EL (cell line): ENCODE results near the gene SP2.

Source experiments
- DNase-seq: peaks from one replicate; pipeline ENCODE4 v3.0.0-alpha.2; 2016

Gene SP2

DNA sequence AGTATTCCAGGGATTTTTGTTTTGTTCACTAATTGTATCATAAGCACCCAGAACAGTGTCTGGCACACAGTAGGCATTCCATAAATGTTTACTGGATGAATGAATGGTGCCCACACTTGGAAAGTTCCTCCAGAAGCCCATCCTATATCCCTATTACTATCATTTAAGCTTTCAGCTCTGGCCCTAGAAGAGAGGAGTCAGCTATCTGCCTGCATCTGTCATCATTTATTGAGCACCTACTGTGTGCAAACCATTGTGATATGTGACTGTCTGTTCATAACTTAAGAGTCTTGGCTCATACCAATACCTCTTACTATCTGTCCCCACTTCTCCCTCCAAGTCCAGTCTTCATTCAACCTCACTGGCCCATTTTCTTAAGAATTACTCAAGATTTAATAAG lies 25.0 kb upstream of the SP2 start:
- DNase-seq = no peak

- no peak for DNase-seq
These were observed 23.9 kb upstream of the SP2 start for GRCh38 chr17:47872019-47872650.

GRCh38 chr17:47872651-47873161 lies 23.3 kb upstream of the SP2 start:
- DNase-seq = no peak

DNA sequence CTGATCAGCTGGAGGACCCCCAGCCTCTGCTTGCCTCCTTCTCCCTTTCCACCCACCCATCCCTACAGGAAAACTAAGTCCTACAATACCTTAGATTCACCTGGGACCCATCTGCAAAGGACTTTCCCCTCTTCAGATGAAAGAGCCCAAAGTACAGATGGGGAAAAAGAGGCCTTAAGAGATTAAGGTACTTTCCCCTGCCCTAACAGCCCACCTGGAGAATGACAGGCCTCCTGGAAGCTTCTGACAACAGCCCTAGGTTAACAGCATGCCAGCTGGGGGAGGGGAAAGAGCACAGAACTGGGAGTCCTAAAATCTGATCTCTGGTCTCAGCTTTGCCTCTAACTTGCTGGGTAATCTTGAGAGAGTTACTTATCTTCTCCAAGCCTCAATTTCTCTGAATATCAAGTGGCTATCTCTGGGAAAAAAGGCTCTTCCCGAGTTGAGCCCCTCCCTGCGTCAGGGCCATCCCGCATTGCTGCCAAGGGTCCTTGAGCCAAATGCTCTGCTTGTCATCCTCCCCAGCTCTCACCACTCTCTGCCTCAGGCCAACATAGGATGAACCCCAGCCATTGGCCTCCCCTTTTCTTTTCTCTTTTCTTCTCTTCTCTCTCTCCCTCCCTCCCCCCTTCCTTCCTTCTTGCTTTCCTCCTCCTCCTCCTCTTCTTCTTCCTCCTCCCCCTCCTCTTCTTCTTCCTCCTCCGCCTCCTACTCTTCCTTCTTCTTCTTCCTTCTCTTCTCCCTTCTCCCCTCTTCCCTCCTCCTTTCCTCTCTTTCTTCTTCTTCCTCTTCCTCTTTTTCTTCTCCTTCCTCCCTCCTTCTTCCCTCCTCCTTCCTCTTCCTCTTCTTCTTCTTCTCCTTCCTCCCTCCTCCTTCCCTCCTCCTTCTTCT lies 22.6 kb upstream of the SP2 start:
- DNase-seq = no peak

DNA sequence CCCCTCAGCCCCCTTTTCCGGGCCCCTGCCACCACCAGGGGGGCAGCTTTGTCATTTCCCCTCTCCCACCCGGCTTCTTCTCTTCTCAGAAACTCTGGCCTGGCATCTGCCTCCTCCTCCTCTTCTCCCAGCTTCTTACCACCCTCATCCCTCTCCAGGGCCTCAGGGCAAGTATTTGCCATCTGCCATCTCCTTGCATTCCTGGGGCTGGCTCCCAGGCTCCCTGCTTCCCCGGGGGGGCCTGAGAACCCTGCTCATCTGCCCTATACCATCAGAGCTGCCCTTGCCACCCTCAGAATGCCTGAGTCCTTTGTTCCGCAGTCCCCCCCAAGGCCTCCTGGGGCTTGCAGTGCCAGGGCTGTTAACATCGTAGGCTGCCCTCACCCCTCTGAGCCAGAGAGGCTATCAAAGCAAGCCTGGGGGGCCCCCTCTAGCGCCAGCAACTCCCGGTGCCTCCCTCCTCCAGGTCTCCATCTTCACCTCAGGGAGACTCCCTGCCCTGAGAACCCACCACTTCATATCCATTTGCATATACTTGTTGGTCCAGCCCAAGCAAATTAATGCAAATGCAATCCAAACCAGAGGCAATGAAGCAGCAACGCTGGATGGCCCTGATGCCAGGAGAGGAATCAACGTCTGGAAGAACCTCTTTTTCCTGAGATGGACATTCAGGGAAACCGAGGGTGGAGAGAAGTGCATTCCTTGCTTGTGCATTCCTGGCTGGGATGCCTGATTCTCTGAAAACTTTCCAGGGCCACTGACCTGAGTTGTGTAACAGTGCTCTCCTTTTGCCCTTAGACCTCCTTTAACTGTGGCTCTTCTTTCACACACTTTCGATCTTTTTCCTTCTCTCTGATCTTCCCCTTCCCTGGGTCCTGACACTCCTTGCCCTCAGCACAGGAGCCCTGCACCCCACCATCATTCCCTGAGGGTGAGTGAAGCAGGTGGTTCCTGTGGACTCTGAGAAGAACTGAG lies 20.7 kb upstream of the SP2 start:
- peak; percentile 62 for DNase-seq

- DNase-seq = no peak
These were observed 18.5 kb upstream of the SP2 start for GRCh38 chr17:47877368-47878034.

- DNase-seq = peak; percentile 34
These were observed 17.6 kb upstream of the SP2 start for GRCh38 chr17:47878203-47879027.

DNA sequence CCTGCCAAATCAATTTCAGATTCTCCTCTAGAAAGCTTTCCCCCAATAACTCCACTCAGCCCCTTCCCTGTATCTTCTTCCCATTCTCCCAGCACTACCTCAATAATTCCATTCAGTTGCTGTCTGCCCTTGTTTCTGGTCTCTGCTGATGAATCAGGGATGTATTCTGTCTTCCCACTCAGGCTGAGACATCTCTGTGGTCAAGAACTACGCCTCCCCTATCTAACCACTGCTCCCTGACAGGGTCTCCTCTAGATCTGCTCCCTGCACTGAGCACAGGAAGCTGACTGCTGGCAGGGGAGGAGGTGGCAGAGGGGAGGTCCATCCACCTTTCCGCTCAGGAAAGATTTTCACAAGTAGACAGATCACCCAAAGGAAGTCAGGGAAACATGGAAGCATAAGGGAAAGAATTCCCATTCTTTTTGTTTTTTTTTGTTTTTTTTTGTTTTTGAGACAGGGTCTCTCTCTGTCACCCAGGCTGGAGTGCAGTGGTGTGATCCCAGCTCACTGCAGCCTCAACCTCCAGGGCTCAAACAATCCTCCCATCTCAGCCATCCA lies 16.9 kb upstream of the SP2 start:
- DNase-seq = peak; percentile 76

- DNase-seq = no peak
These were observed 16.1 kb upstream of the SP2 start for GRCh38 chr17:47879776-47880454.

GRCh38 chr17:47882247-47882646 lies 13.8 kb upstream of the SP2 start:
- DNase-seq = peak; percentile 71

DNA sequence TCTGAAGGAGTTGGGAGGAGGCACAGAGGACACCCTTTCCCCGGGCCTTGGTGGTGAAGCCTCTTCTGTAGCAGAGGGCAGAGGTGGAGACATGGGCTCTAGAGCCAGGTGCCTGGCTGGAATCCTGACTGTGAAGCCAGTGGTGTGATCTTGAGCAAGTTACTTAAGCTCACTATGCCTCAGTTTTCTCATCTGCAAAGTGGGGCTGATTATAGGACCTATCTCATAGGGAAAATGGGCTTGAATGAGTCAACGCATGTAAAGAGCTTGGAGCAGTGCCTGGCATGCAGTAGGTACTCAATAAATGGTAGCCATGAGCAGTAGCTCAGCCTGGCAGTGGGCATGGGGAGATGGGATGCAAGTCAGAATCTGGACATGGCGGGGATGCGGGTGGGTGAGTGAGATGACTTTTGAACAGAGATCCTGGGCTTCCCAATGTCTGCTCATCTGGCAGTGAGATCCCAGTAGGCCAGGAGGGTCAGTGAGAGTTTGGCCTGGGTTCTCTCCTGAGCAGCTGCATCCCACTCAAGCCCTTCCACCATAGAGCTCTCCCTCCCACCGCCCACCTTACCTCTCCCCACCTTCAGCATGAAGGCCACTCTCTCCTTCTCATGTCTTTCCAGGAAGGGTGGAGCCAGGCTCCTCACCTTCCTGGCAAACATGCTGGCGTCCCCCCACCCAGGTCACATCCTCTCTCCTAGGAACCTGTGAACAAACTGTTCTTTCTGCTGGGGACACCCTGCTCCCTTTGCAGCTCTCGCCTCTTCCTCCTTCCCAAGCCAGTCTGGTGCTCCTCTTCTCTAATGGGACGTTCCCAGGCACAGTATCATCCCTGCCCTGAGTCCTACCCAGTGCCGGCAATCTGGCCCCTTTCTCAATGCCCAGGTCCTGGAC lies 13.1 kb upstream of the SP2 start:
- DNase-seq = no peak

DNA sequence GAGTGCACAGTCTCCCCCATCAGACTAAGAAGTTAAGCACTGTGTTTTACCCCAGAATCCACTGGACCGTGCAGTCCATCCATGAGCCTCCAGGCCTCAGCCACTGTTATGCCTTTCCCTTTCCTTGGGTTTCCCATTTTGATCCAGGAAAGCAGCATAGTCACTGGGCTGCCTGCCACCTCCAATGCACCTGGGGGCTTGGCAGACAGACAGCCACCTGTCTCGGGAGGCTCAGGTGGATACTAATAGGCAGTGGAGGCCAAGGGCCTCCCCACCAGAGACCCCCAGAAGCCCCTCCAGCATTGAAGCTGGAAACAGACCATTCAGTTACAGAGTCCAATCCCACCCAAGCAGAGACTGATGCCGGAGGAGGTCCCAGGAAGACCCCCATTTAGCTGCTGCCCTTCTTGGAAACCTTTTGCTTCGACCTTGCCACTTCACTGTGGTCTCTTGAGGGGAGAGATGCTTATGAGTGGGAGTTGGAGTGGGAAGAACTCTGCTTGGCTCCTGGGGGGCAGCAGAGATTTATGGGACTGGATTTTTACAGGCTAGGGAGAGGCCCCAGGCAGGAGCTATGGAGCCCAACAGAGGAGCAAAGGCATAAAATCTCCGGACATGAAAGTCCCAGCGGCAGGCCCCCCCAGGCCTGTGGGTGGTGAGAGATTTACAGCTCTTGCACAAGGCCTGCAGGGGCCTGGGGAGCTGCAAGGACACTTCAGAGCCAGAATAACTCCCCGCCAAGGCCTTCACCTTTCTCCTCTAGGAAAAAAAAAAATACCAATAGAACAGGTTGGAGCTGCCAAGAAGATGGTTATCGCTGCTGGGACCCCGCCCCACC lies 12.2 kb upstream of the SP2 start:
- no peak for DNase-seq

- no peak for DNase-seq
These were observed 11.7 kb upstream of the SP2 start for GRCh38 chr17:47884427-47884740.

DNA sequence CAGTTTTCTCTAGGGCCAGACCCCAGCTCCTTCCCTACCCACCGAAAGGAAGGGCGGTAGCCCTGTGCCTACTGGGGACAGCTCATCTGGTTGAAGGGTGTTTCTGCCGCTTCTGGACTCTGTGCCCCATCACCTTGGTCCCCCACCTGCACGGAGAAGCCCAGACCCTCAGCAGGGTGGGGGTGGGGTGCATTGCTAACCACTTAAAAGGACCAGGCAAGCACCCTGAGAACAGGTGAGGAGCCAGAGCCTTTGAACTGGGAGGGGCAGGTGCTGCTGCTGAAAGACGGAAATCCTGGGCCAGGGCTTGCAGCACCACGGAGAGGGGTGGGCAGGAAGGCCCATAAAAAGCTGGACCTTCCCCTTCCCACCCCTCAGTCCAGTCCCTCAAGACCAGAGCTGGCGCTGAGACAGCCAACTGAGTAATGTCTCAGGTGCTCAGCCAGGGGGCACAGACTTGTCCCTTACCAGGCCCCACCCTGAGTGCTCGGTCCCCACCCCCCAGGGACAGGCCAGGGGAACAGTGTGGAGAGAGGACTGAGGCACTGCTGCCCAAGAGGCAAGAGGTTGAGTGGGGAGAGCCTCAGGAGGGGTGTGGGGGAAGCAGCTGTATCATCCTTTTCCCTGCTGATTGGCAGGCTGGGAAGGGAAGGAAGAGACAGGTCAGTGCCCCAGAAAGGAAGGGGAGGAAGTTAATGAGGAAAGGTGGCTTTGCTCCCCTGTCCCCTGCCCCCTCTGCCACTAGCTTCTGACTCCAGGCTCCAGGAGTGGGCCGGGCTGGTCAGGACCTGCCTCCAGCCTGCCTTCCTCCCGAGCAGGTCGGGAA lies 10.9 kb upstream of the SP2 start:
- no peak for DNase-seq

DNA sequence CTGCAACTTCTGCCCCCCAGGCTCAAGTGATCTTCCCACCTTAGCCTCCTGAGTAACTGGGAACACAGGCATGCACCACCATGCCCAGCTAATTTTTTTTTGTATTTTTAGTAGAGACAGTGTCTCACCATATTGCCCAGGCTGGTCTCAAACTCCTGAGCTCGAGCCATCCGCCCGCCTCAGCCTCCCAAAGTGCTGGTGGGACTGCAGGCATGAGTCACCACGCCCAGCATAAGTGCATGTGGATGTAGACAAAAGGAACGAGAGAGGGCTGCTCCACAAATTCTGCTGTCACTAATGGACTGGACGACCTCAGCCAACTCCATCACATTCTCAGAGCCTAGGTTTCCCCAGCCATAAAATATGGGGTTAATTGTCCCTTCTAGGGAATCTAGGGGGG lies 7.7 kb upstream of the SP2 start:
- no peak for DNase-seq

GRCh38 chr17:47889734-47890529 lies 6.1 kb upstream of the SP2 start:
- DNase-seq = peak; percentile 80

DNA sequence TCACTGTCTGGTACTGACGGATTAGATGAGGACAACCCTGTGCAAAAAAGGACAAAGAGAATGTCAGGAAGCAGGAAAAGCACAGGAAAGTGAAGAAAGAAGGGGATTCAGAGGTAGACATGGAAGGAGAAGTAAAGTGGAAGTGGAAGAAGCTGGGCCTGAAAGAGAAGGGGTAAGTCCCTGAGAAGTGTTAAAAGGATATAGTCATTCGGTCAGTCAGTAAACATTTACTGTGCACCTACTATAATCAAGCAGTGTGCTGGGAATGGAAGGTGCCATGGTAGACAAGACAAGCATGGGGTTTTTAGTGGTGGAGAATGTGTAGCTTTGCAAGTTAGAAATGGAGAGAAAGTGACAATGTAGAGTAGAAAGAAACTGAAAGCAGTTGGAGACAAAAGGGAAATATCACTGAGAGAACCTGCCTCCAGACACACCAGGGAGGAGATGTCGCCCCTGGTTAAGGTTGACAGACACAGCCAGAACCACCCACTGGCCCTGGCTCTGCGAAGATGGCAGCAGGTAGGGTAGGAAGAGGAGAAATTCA lies 4.4 kb upstream of the SP2 start:
- DNase-seq = no peak
